Suprapubic skin (tissue), 4 donors: ENCODE results near the gene SNRNP70. TPM values are rescaled to one million over a fixed set of nuclear protein-coding genes. Genes with fewer than 3 reads are reported as not detected.

Source experiments
- DNase-seq, 2 donors: peaks; one replicate each; pipeline ENCODE4 v3.0.0-alpha.2; 2019; ENCODE audit warnings: low spot score in 2 of 2
- H3K27ac ChIP-seq: fragments of 200-600 bp; sonication (generic); one replicate; pipeline ENCODE4 v1.5.1; 2019
- H3K27me3 ChIP-seq: fragments of 200-600 bp; sonication (generic); one replicate; pipeline ENCODE4 v1.5.1; 2019
- H3K36me3 ChIP-seq: fragments of 200-600 bp; sonication (generic); one replicate; pipeline ENCODE4 v1.5.1; 2019
- H3K4me1 ChIP-seq: fragments of 200-600 bp; sonication (generic); one replicate; pipeline ENCODE4 v1.5.1; 2019
- H3K4me3 ChIP-seq: fragments of 200-600 bp; sonication (generic); one replicate; pipeline ENCODE4 v1.5.1; 2019; ENCODE audit warnings: mild to moderate bottlenecking
- H3K9me3 ChIP-seq: fragments of 200-600 bp; sonication (generic); one replicate; pipeline ENCODE4 v1.5.1; 2019
- CTCF ChIP-seq, 2 donors: fragments of 200-600 bp in 1 of 2; fragments of 450-650 bp in 1 of 2; sonication (generic) in 1 of 2; IDR thresholded peaks; one replicate each; pipeline ENCODE4 v1.5.1; 2016 to 2019; ENCODE audit warnings: antibody characterized with exemption in 2 of 2, mild to moderate bottlenecking in 1 of 2, moderate library complexity in 1 of 2
- EP300 ChIP-seq: sonication (generic); formaldehyde crosslinking; IDR thresholded peaks from one replicate; pipeline ENCODE4 v1.6.1; 2017; ENCODE audit warnings: antibody characterized with exemption
- POLR2A ChIP-seq, 2 donors: fragments of 450-650 bp; IDR thresholded peaks; one replicate each; pipeline ENCODE4 v1.6.1; 2017; ENCODE audit warnings: antibody characterized with exemption in 2 of 2, mild to moderate bottlenecking in 2 of 2, moderate library complexity in 2 of 2
- POLR2AphosphoS5 ChIP-seq, 3 donors: sonication (generic); formaldehyde crosslinking; IDR thresholded peaks; one replicate each; pipeline ENCODE4 v1.6.1; 2017; ENCODE audit warnings: antibody characterized with exemption in 3 of 3
- WGBS: methylation state at CpG from one replicate; pipeline ENCODE4 v1.1.5; 2018; 5-methylcytosine and 5-hydroxymethylcytosine counted together
- total RNA-seq, 4 donors: library from RNA; depleted of rRNA; stranded (reverse); fragments of >200 nt; gene quantifications; one replicate each; pipeline ENCODE4 v1.1.0, GENCODE V29; 2016

Gene SNRNP70
- total RNA-seq, 4 donors from 2014 or later = 207 to 788 (median 322) TPM

GRCh38 chr19:49059053-49059452 is 26.2 kb upstream of the SNRNP70 start:
- DNase-seq = no peak
- Histone ChIP-seq H3K4me1 (peaks cover 34% of the 10 kb centered on the region), H3K4me3 (no peak overlapping the region), H3K27ac (no peak overlapping the region), H3K27me3 (peaks cover 35% of the 10 kb centered on the region), H3K36me3 (no peaks in the 10 kb centered on the region), H3K9me3 (no peaks in the 10 kb centered on the region)
- TF ChIP-seq CTCF (IDR thresholded peaks at IDR 0.05) (no peak), POLR2A (IDR thresholded peaks at IDR 0.05) (no peak), POLR2AphosphoS5 (IDR thresholded peaks at IDR 0.05) (no peak), EP300 (no peak)
- 35% methylated on average over 9 of the region's 9 CpGs for WGBS

- H3K9me3 ChIP-seq = no peaks in the 10 kb centered on the region
- WGBS = no CpG with 5 or more reads among the region's 2 CpGs
- no peak for DNase-seq
Measured at GRCh38 chr19:49061000-49061399, 24.3 kb upstream of the SNRNP70 start.

GRCh38 chr19:49061445-49061844 is 23.8 kb upstream of the SNRNP70 start:
- H3K27ac ChIP-seq = no peak overlapping the region
- 83% methylated on average over 12 of the region's 25 CpGs for WGBS
- peaks cover 41% of the 10 kb centered on the region for H3K4me1 ChIP-seq
- DNase-seq = no peak
- no peak overlapping the region for H3K4me3 ChIP-seq
- TF ChIP-seq POLR2AphosphoS5 (IDR thresholded peaks at IDR 0.05) = no peak
- no peak for TF ChIP-seq POLR2A (IDR thresholded peaks at IDR 0.05)
- no peak for TF ChIP-seq EP300
- TF ChIP-seq CTCF (IDR thresholded peaks at IDR 0.05) = no peak
- peaks cover 58% of the 10 kb centered on the region for H3K27me3 ChIP-seq
- no peaks in the 10 kb centered on the region for H3K36me3 ChIP-seq
- no peaks in the 10 kb centered on the region for H3K9me3 ChIP-seq

More at GRCh38 chr19:49061000-49061399, 24.3 kb upstream of the SNRNP70 start:
- peaks cover 46% of the 10 kb centered on the region for H3K4me1 ChIP-seq
- no peak overlapping the region for H3K4me3 ChIP-seq
- no peak for TF ChIP-seq POLR2A (IDR thresholded peaks at IDR 0.05)
- H3K27ac ChIP-seq = no peak overlapping the region
- peaks cover 54% of the 10 kb centered on the region for H3K27me3 ChIP-seq
- no peaks in the 10 kb centered on the region for H3K36me3 ChIP-seq

- no peak for DNase-seq
- TF ChIP-seq EP300 = no peak
- no peak for TF ChIP-seq POLR2A (IDR thresholded peaks at IDR 0.05)
- TF ChIP-seq CTCF (IDR thresholded peaks at IDR 0.05) = no peak
Measured at GRCh38 chr19:49064029-49064629, 21.1 kb upstream of the SNRNP70 start.

GRCh38 chr19:49064768-49065611 is 20.3 kb upstream of the SNRNP70 start, which contains the start of gene NTF4:
NTF4 (minus strand) TSS chr19:49064818; CDS start chr19:49061997, 2,821 bp downstream.
- Histone ChIP-seq H3K27ac (peak within 1 kb of the TSS; percentile 78), H3K9me3 (no peaks in the 10 kb centered on the region), H3K4me1 (peaks cover 21% of the 10 kb centered on the region), H3K4me3 (peak within 1 kb of the TSS; percentile 47), H3K27me3 (peaks cover 61% of the 10 kb centered on the region), H3K36me3 (no peaks in the 10 kb centered on the region)
- TF ChIP-seq EP300 = no peak
- no peak for TF ChIP-seq POLR2A (IDR thresholded peaks at IDR 0.05)
- no peak for TF ChIP-seq CTCF (IDR thresholded peaks at IDR 0.05)
- TF ChIP-seq POLR2AphosphoS5 (IDR thresholded peaks at IDR 0.05) = no peak
- DNase-seq = no peak
- 13% methylated on average over 11 of the region's 53 CpGs for WGBS

More at GRCh38 chr19:49064029-49064629, 21.1 kb upstream of the SNRNP70 start:
- Histone ChIP-seq H3K27me3 (peaks cover 55% of the 10 kb centered on the region), H3K36me3 (no peaks in the 10 kb centered on the region), H3K4me3 (peak overlapping the region; percentile 47), H3K9me3 (no peaks in the 10 kb centered on the region), H3K4me1 (peaks cover 21% of the 10 kb centered on the region), H3K27ac (peak overlapping the region; percentile 78)
- WGBS = 29% methylated on average over 4 of the region's 10 CpGs
